Measurements from ENCODE around the gene PI4KA. TPM values are rescaled to one million over a fixed set of nuclear protein-coding genes. Genes with fewer than 3 reads are reported as not detected.
"Not testable (repeated sequence)": the region's sequence is repeated elsewhere in the genome, so short reads cannot be mapped to it uniquely, and the experiment has no call there.

Gene PI4KA
- total RNA-seq, 4 donors from 2014 or later = 85.0 to 127 (median 101) TPM

- Histone ChIP-seq H3K27me3 (no peaks in the 10 kb centered on the region), H3K27ac (no peak overlapping the region), H3K9me3 (no peaks in the 10 kb centered on the region), H3K4me1 (no peaks in the 10 kb centered on the region), H3K36me3 (no peaks in the 10 kb centered on the region), H3K4me3 (replicated peaks in 1 of 3) (no peak overlapping the region)
- 85 to 90% methylated on average over 7 of the region's 7 CpGs for WGBS, 2 donors
- no peak for DNase-seq
- intact Hi-C loops (cut with DNase I) = no loop called here
- TF ChIP-seq CTCF (IDR thresholded peaks at IDR 0.05) = no peak
- TF ChIP-seq POLR2A (IDR thresholded peaks at IDR 0.05) = no peak
These were observed 45.7 kb upstream of the PI4KA start for GRCh38 chr22:20904008-20904979.

GRCh38 chr22:20903093-20903492 lies 44.5 kb upstream of the PI4KA start:
- no peaks in the 10 kb centered on the region for H3K27me3 ChIP-seq
- intact Hi-C loops (cut with DNase I) = no loop called here
- no peaks in the 10 kb centered on the region for H3K9me3 ChIP-seq
- 96 to 98% methylated on average over 2 of the region's 2 CpGs for WGBS, 2 donors
- H3K4me3 ChIP-seq (replicated peaks in 1 of 3) = no peak overlapping the region
- no peak for DNase-seq
- TF ChIP-seq CTCF (IDR thresholded peaks at IDR 0.05) (no peak), POLR2A (IDR thresholded peaks at IDR 0.05) (no peak)
- H3K27ac ChIP-seq = no peak overlapping the region
- H3K36me3 ChIP-seq = no peaks in the 10 kb centered on the region
- H3K4me1 ChIP-seq = no peaks in the 10 kb centered on the region

- intact Hi-C loops (cut with DNase I); H3K36me3 ChIP-seq; H3K9me3 ChIP-seq; H3K27ac ChIP-seq; H3K4me1 ChIP-seq; H3K4me3 ChIP-seq (replicated peaks in 1 of 3); DNase-seq; H3K27me3 ChIP-seq: not testable (repeated sequence)
- WGBS, 2 donors = 84 to 91% methylated on average over 18 of the region's 18 CpGs
These were observed 42.8 kb upstream of the PI4KA start for GRCh38 chr22:20901093-20902033.

- Histone ChIP-seq H3K9me3 (no peaks in the 10 kb centered on the region), H3K27ac (no peak overlapping the region), H3K27me3 (no peaks in the 10 kb centered on the region), H3K36me3 (no peaks in the 10 kb centered on the region), H3K4me3 (replicated peaks in 1 of 3) (no peak overlapping the region), H3K4me1 (no peaks in the 10 kb centered on the region)
- intact Hi-C loops (cut with DNase I) = no loop called here
- TF ChIP-seq POLR2A (IDR thresholded peaks at IDR 0.05) = no peak
- WGBS, 2 donors = 79 to 88% methylated on average over 7 of the region's 7 CpGs
- DNase-seq = no peak
These were observed 41.3 kb upstream of the PI4KA start for GRCh38 chr22:20899827-20900423.

- H3K27me3 ChIP-seq; intact Hi-C loops (cut with DNase I); H3K27ac ChIP-seq; H3K36me3 ChIP-seq; H3K9me3 ChIP-seq; H3K4me1 ChIP-seq; H3K4me3 ChIP-seq (replicated peaks in 1 of 3); DNase-seq: not testable (repeated sequence)
- 88 to 92% methylated on average over 7 of the region's 7 CpGs for WGBS, 2 donors
These were observed 39.1 kb upstream of the PI4KA start for GRCh38 chr22:20897737-20898136.

GRCh38 chr22:20890975-20891374 lies 32.4 kb upstream of the PI4KA start:
- intact Hi-C loops (cut with DNase I) = no loop called here
- Histone ChIP-seq H3K27ac (no peak overlapping the region), H3K36me3 (peaks cover 0 to 26% of the 10 kb centered on the region in 2 donors), H3K4me3 (replicated peaks in 1 of 3) (no peak overlapping the region), H3K4me1 (no peaks in the 10 kb centered on the region), H3K27me3 (no peaks in the 10 kb centered on the region), H3K9me3 (no peaks in the 10 kb centered on the region)
- 95 to 97% methylated on average over 6 of the region's 6 CpGs for WGBS, 2 donors
- no peak for TF ChIP-seq CTCF (IDR thresholded peaks at IDR 0.05)
- no peak for TF ChIP-seq POLR2A (IDR thresholded peaks at IDR 0.05)
- DNase-seq = no peak
